Measurements from ENCODE around the gene ARHGAP5. TPM values are rescaled to one million over a fixed set of nuclear protein-coding genes. Genes with fewer than 3 reads are reported as not detected.

ARHGAP5 gene
- total RNA-seq, 3 donors from 2014 or later, result 115 to 189 (median 121) TPM

DNA sequence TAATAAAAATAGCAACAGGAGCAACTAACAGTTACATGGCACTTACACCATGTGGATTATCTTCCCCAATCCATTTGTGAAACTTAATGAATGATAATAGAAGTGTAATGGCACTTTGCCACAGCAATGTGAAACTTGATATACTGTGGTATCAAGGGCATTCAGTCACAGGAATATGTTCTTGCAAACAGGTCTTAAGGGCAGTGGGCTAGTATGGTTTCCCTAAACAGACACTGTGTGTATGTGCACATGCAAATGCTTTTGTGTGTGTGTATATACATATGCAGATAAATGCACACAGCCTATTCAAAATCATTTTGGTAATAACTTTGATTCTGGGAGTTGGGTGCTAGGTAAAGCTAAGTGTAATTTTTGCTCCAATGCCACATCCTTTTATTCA lies 26.2 kb upstream of the ARHGAP5 start:
- H3K27me3 ChIP-seq, result no peaks in the 10 kb centered on the region
- intact Hi-C loops (cut with DNase I; ENCODE audit: low total_unique reads), result no loop called here
- H3K9me3 ChIP-seq, result peaks cover 0 to 7% of the 10 kb centered on the region in 2 donors
- no peak overlapping the region for H3K4me3 ChIP-seq
- no peaks in the 10 kb centered on the region for H3K36me3 ChIP-seq
- TF ChIP-seq POLR2A (IDR thresholded peaks at IDR 0.05) (no peak), POLR2AphosphoS5 (IDR thresholded peaks at IDR 0.05) (no peak)
- TF ChIP-seq, protein P1, sequence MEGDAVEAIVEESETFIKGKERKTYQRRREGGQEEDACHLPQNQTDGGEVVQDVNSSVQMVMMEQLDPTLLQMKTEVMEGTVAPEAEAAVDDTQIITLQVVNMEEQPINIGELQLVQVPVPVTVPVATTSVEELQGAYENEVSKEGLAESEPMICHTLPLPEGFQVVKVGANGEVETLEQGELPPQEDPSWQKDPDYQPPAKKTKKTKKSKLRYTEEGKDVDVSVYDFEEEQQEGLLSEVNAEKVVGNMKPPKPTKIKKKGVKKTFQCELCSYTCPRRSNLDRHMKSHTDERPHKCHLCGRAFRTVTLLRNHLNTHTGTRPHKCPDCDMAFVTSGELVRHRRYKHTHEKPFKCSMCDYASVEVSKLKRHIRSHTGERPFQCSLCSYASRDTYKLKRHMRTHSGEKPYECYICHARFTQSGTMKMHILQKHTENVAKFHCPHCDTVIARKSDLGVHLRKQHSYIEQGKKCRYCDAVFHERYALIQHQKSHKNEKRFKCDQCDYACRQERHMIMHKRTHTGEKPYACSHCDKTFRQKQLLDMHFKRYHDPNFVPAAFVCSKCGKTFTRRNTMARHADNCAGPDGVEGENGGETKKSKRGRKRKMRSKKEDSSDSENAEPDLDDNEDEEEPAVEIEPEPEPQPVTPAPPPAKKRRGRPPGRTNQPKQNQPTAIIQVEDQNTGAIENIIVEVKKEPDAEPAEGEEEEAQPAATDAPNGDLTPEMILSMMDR (IDR thresholded peaks at IDR 0.05), result no peak
- no peaks in the 10 kb centered on the region for H3K4me1 ChIP-seq
- H3K27ac ChIP-seq, result no peak overlapping the region
- DNase-seq (ENCODE audit: low spot score in 2 of 2), result no peak

GRCh38 chr14:32054536-32054935 lies 22.6 kb upstream of the ARHGAP5 start:
- intact Hi-C loops (cut with DNase I; ENCODE audit: low total_unique reads), result no loop called here

GRCh38 chr14:32055175-32055574 lies 21.9 kb upstream of the ARHGAP5 start:
- no peak for TF ChIP-seq POLR2AphosphoS5 (IDR thresholded peaks at IDR 0.05)
- TF ChIP-seq, protein P1 (IDR thresholded peaks at IDR 0.05), result no peak
- TF ChIP-seq POLR2A (IDR thresholded peaks at IDR 0.05), result no peak
- Histone ChIP-seq H3K36me3 (no peaks in the 10 kb centered on the region), H3K4me3 (no peak overlapping the region), H3K27ac (no peak overlapping the region), H3K9me3 (peaks cover 0 to 7% of the 10 kb centered on the region in 2 donors), H3K27me3 (no peaks in the 10 kb centered on the region), H3K4me1 (no peaks in the 10 kb centered on the region)
- no peak for DNase-seq (ENCODE audit: low spot score in 2 of 2)
- intact Hi-C loops (cut with DNase I; ENCODE audit: low total_unique reads), result no loop called here

More at GRCh38 chr14:32054536-32054935, 22.6 kb upstream of the ARHGAP5 start:
- Histone ChIP-seq H3K4me1 (no peaks in the 10 kb centered on the region), H3K9me3 (peaks cover 0 to 7% of the 10 kb centered on the region in 2 donors), H3K4me3 (no peak overlapping the region), H3K27me3 (no peaks in the 10 kb centered on the region), H3K36me3 (no peaks in the 10 kb centered on the region), H3K27ac (no peak overlapping the region)
- no peak for DNase-seq (ENCODE audit: low spot score in 2 of 2)
- no peak for TF ChIP-seq POLR2A (IDR thresholded peaks at IDR 0.05)
- TF ChIP-seq POLR2AphosphoS5 (IDR thresholded peaks at IDR 0.05), result no peak
- TF ChIP-seq, protein P1 (IDR thresholded peaks at IDR 0.05), result no peak

GRCh38 chr14:32059702-32060101 lies 17.4 kb upstream of the ARHGAP5 start:
- no peak for DNase-seq (ENCODE audit: low spot score in 2 of 2)
- Histone ChIP-seq H3K4me3 (no peak overlapping the region), H3K27ac (no peak overlapping the region), H3K4me1 (no peaks in the 10 kb centered on the region), H3K9me3 (peaks cover 0 to 3% of the 10 kb centered on the region in 2 donors), H3K36me3 (no peaks in the 10 kb centered on the region), H3K27me3 (no peaks in the 10 kb centered on the region)
- intact Hi-C loops (cut with DNase I; ENCODE audit: low total_unique reads), result no loop called here
- TF ChIP-seq POLR2A (IDR thresholded peaks at IDR 0.05) (no peak), POLR2AphosphoS5 (IDR thresholded peaks at IDR 0.05) (no peak)
- TF ChIP-seq, protein P1 (IDR thresholded peaks at IDR 0.05), result no peak

GRCh38 chr14:32064931-32065330 lies 12.2 kb upstream of the ARHGAP5 start:
- intact Hi-C loops (cut with DNase I; ENCODE audit: low total_unique reads), result no loop called here
- Histone ChIP-seq H3K36me3 (no peaks in the 10 kb centered on the region), H3K27ac (no peak overlapping the region), H3K4me3 (no peak overlapping the region), H3K4me1 (no peaks in the 10 kb centered on the region), H3K9me3 (no peaks in the 10 kb centered on the region), H3K27me3 (no peaks in the 10 kb centered on the region)
- DNase-seq (ENCODE audit: low spot score in 2 of 2), result no peak
- no peak for TF ChIP-seq POLR2AphosphoS5 (IDR thresholded peaks at IDR 0.05)
- TF ChIP-seq, protein P1 (IDR thresholded peaks at IDR 0.05), result no peak
- TF ChIP-seq POLR2A (IDR thresholded peaks at IDR 0.05), result no peak

Measured in breast epithelium (tissue), 4 donors.